GM12801 (cell line): ENCODE measurements around the gene TMX4.

ENCODE experiments used
- CTCF ChIP-seq: IDR thresholded peaks from one replicate; pipeline ENCODE4 v1.5.1; 2011; ENCODE audit warnings: control low read depth; ENCODE audit not compliant: insufficient read length; ENCODE audit errors: extremely low read depth

TMX4 gene

GRCh38 chr20:7935027-7935551 is 84.5 kb downstream of the TMX4 start:
- no peak for TF ChIP-seq CTCF

GRCh38 chr20:7933346-7933745 is 86.2 kb downstream of the TMX4 start:
- no peak for TF ChIP-seq CTCF

GRCh38 chr20:7930343-7930742 is 89.2 kb downstream of the TMX4 start:
- TF ChIP-seq CTCF: no peak
